Naive B cell (primary cell): ENCODE measurements around the gene IL17RA. TPM values are rescaled to one million over a fixed set of nuclear protein-coding genes. Genes with fewer than 3 reads are reported as not detected.

ENCODE experiments used
- ATAC-seq, 2 donors: fragments of 150-1000 bp; cut with Tn5 transposase; 2 replicates each; pipeline ENCODE4 v1.10.0; 2021; ENCODE audit warnings: low read depth in 2 of 2, mild to moderate bottlenecking in 2 of 2, moderate library complexity in 2 of 2
- DNase-seq: peaks from one replicate; pipeline ENCODE4 v3.0.0; 2022
- H3K27ac Mint-ChIP-seq, 6 donors: one replicate each; pipeline ENCODE4 v1.8.0; 2020 to 2022; ENCODE audit warnings: mild to moderate bottlenecking in 6 of 6, mixed read lengths in 6 of 6, moderate library complexity in 5 of 6, inconsistent platforms in 2 of 6
- H3K27me3 Mint-ChIP-seq, 3 donors: one replicate each; pipeline ENCODE4 v1.8.0; 2021 to 2022; ENCODE audit warnings: mixed read lengths in 3 of 3, mild to moderate bottlenecking in 1 of 3
- H3K36me3 Mint-ChIP-seq, 2 donors: one replicate each; pipeline ENCODE4 v1.8.0; 2020 to 2022; ENCODE audit warnings: mixed read lengths in 2 of 2, inconsistent platforms in 1 of 2, mild to moderate bottlenecking in 1 of 2
- H3K4me1 Mint-ChIP-seq, 3 donors: one replicate each; pipeline ENCODE4 v1.8.0; 2020 to 2022; ENCODE audit warnings: mixed read lengths in 3 of 3, inconsistent platforms in 1 of 3, mild to moderate bottlenecking in 1 of 3, moderate library complexity in 1 of 3
- H3K4me3 Mint-ChIP-seq, 8 donors: one replicate each; pipeline ENCODE4 v1.8.0; 2020 to 2022; ENCODE audit warnings: mild to moderate bottlenecking in 8 of 8, mixed read lengths in 8 of 8, moderate library complexity in 8 of 8, inconsistent platforms in 2 of 8
- H3K9me3 Mint-ChIP-seq, 7 donors: one replicate each; pipeline ENCODE4 v1.8.0; 2020 to 2022; ENCODE audit warnings: mixed read lengths in 7 of 7, mild to moderate bottlenecking in 5 of 7, inconsistent platforms in 2 of 7, moderate library complexity in 1 of 7
- polyA plus RNA-seq, 6 donors: library from polyadenylated mRNA; unstranded; fragments of 300-500 nt; fragmentation: Illumina TruSeq; gene quantifications; one replicate each; pipeline ENCODE4 v1.2.3, GENCODE V29; 2021; ENCODE audit warnings: low read depth in 6 of 6

Gene IL17RA
- polyA plus RNA-seq, 6 donors from 2014 or later: 6.4 to 14.7 (median 9.2) TPM

- Mint-ChIP-seq H3K27me3 (peaks cover 29 to 59% (median 36%) of the 10 kb centered on the region in 3 donors), H3K4me3 (peak within 1 kb of the TSS; percentile 37 to 87 (median 65)), H3K36me3 (peaks cover 0 to 4% of the 10 kb centered on the region in 2 donors), H3K27ac (peak within 1 kb of the TSS in 1 of 6 donors; percentile 53), H3K4me1 (peaks cover 24 to 34% (median 25%) of the 10 kb centered on the region in 3 donors), H3K9me3 (no peaks in the 10 kb centered on the region)
- DNase-seq (no peak), ATAC-seq (peak in 1 of 2 donors; percentile 12)
Observed at GRCh38 chr22:17121233-17122195, 36.7 kb downstream of the IL17RA start, which contains the start of gene TMEM121B. TSS of gene TMEM121B (minus strand) at chr22:17121360. CDS start at chr22:17121127, 233 bp downstream.

DNA sequence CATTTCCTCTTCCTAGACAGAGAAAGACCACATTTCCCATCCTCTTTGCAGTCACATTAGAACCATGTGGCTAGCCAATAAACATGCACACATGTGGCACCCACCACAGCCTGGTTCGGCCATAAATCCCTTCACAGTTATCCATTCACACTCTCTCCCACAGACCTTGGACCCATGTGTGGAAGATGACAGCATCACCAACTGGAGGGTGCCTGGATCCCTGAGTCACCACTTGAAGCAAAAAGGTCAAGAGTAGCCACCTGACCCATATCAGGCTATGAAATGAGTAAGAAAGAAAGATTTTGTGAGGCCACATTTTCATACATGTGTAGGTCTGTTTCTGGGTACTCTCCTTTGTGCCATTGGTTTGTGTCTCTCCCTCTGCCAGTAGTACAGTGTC is 45.4 kb downstream of the IL17RA start:
- H3K36me3 Mint-ChIP-seq: peaks cover 0 to 4% of the 10 kb centered on the region in 2 donors
- H3K4me3 Mint-ChIP-seq: no peak overlapping the region
- ATAC-seq (no peak), DNase-seq (no peak)
- no peak overlapping the region for H3K27ac Mint-ChIP-seq
- H3K4me1 Mint-ChIP-seq: peaks cover 0 to 3% (median 0%) of the 10 kb centered on the region in 3 donors
- H3K27me3 Mint-ChIP-seq: peaks cover 0 to 6% (median 0%) of the 10 kb centered on the region in 3 donors
- no peaks in the 10 kb centered on the region for H3K9me3 Mint-ChIP-seq

- no peaks in the 10 kb centered on the region for H3K9me3 Mint-ChIP-seq
- no peak for ATAC-seq
- H3K27ac Mint-ChIP-seq: no peak overlapping the region
- H3K4me3 Mint-ChIP-seq: no peak overlapping the region
- H3K4me1 Mint-ChIP-seq: peaks cover 0 to 3% (median 0%) of the 10 kb centered on the region in 3 donors
- peaks cover 0 to 4% of the 10 kb centered on the region in 2 donors for H3K36me3 Mint-ChIP-seq
- DNase-seq: no peak
- H3K27me3 Mint-ChIP-seq: peaks cover 0 to 6% (median 0%) of the 10 kb centered on the region in 3 donors
Observed at GRCh38 chr22:17131686-17132085, 46.9 kb downstream of the IL17RA start.

- no peak overlapping the region for H3K4me3 Mint-ChIP-seq
- ATAC-seq (no peak), DNase-seq (no peak)
- H3K9me3 Mint-ChIP-seq: no peaks in the 10 kb centered on the region
- peaks cover 0 to 6% (median 0%) of the 10 kb centered on the region in 3 donors for H3K27me3 Mint-ChIP-seq
- peaks cover 0 to 5% of the 10 kb centered on the region in 2 donors for H3K36me3 Mint-ChIP-seq
- peak overlapping the region in 1 of 6 donors; percentile 22 for H3K27ac Mint-ChIP-seq
- peaks cover 0 to 3% (median 0%) of the 10 kb centered on the region in 3 donors for H3K4me1 Mint-ChIP-seq
Observed at GRCh38 chr22:17132112-17132511, 47.3 kb downstream of the IL17RA start.

- Mint-ChIP-seq H3K36me3 (peaks cover 3 to 11% of the 10 kb centered on the region in 2 donors), H3K4me3 (no peak overlapping the region), H3K9me3 (no peaks in the 10 kb centered on the region), H3K4me1 (peaks cover 0 to 3% (median 0%) of the 10 kb centered on the region in 3 donors), H3K27ac (peak overlapping the region in 1 of 6 donors; percentile 56), H3K27me3 (peaks cover 0 to 6% (median 0%) of the 10 kb centered on the region in 3 donors)
- no peak for DNase-seq
- no peak for ATAC-seq
Observed at GRCh38 chr22:17133137-17133536, 48.3 kb downstream of the IL17RA start.

GRCh38 chr22:17135153-17135760 is 50.5 kb downstream of the IL17RA start:
- Mint-ChIP-seq H3K36me3 (peaks cover 7 to 9% of the 10 kb centered on the region in 2 donors), H3K9me3 (no peaks in the 10 kb centered on the region), H3K4me3 (no peak overlapping the region), H3K4me1 (peaks cover 0 to 3% (median 0%) of the 10 kb centered on the region in 3 donors), H3K27ac (peak overlapping the region in 1 of 6 donors; percentile 37), H3K27me3 (no peaks in the 10 kb centered on the region)
- ATAC-seq: no peak
- DNase-seq: no peak

- no peak for ATAC-seq
- no peak overlapping the region for H3K27ac Mint-ChIP-seq
- no peaks in the 10 kb centered on the region for H3K27me3 Mint-ChIP-seq
- peaks cover 0 to 3% (median 0%) of the 10 kb centered on the region in 3 donors for H3K4me1 Mint-ChIP-seq
- DNase-seq: no peak
- H3K9me3 Mint-ChIP-seq: no peaks in the 10 kb centered on the region
- no peak overlapping the region for H3K4me3 Mint-ChIP-seq
- peaks cover 7 to 9% of the 10 kb centered on the region in 2 donors for H3K36me3 Mint-ChIP-seq
Observed at GRCh38 chr22:17137170-17137569, 52.4 kb downstream of the IL17RA start.

DNA sequence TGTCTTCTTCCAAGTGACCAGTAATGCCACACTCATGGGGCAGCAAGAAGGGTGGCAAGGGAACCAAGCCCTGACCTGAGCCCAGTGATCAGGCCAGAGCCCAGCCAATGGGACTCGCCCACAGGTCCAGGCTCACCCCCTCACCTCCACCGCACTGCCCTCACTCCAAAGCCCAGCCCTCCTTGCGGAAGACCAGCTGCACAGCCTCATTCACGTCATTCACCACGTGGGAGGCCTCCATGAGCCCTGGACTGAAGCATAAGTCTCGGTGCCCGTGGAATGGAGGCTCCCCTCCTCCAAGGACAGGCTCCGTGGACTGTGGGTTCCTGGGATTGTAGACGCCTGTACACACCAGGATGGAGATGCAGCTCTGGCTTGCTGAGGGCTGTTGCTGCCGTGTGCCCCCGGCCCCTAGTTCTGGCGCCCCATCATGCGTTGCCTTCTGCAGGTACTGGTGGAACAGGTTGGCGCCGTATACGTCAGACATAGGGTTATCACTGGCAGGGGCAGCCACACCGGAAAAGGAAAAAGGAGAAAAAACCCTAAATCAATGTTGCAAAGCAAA is 53.1 kb downstream of the IL17RA start:
- Mint-ChIP-seq H3K27me3 (no peaks in the 10 kb centered on the region), H3K4me1 (peaks cover 0 to 3% (median 0%) of the 10 kb centered on the region in 3 donors), H3K9me3 (no peaks in the 10 kb centered on the region), H3K36me3 (peaks cover 8 to 11% of the 10 kb centered on the region in 2 donors), H3K4me3 (no peak overlapping the region), H3K27ac (no peak overlapping the region)
- ATAC-seq (no peak), DNase-seq (no peak)

GRCh38 chr22:17138513-17138912 is 53.7 kb downstream of the IL17RA start:
- Mint-ChIP-seq H3K4me1 (peaks cover 0 to 3% (median 0%) of the 10 kb centered on the region in 3 donors), H3K27ac (peak overlapping the region in 1 of 6 donors; percentile 41)

DNA sequence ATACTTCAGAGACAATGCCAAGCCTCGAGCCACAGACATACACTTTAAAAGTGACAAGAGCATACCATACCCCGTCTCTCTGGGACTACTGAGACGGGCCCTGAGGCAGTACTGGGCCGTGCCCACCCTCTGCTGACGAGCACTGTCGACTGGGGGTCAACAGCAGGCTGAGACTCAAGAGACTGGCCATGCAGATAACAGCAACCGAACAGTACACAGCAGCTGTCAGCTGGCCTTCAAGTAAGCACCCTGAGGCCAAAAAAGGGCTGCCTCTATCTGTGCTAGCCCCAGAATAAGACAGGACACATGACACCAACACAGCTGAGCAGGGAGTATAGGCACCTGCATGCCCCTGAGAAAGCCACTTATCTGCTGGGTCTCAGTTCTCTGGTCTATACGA is 55.2 kb downstream of the IL17RA start:
- no peak for ATAC-seq
- Mint-ChIP-seq H3K4me1 (peaks cover 0 to 6% (median 0%) of the 10 kb centered on the region in 3 donors), H3K9me3 (no peaks in the 10 kb centered on the region), H3K4me3 (no peak overlapping the region), H3K27me3 (no peaks in the 10 kb centered on the region), H3K36me3 (peaks cover 11 to 18% of the 10 kb centered on the region in 2 donors), H3K27ac (no peak overlapping the region)
- DNase-seq: no peak

More at GRCh38 chr22:17138513-17138912, 53.7 kb downstream of the IL17RA start:
- Mint-ChIP-seq H3K27me3 (no peaks in the 10 kb centered on the region), H3K4me3 (peak overlapping the region in 1 of 8 donors; percentile 56), H3K9me3 (no peaks in the 10 kb centered on the region), H3K36me3 (peaks cover 11 to 17% of the 10 kb centered on the region in 2 donors)
- ATAC-seq: no peak
- DNase-seq: no peak

- Mint-ChIP-seq H3K27me3 (no peaks in the 10 kb centered on the region), H3K27ac (no peak overlapping the region), H3K4me1 (peaks cover 0 to 7% (median 0%) of the 10 kb centered on the region in 3 donors), H3K4me3 (no peak overlapping the region), H3K36me3 (peaks cover 11 to 18% of the 10 kb centered on the region in 2 donors), H3K9me3 (no peaks in the 10 kb centered on the region)
- DNase-seq: no peak
- no peak for ATAC-seq
Observed at GRCh38 chr22:17140826-17141766, 56.3 kb downstream of the IL17RA start.

DNA sequence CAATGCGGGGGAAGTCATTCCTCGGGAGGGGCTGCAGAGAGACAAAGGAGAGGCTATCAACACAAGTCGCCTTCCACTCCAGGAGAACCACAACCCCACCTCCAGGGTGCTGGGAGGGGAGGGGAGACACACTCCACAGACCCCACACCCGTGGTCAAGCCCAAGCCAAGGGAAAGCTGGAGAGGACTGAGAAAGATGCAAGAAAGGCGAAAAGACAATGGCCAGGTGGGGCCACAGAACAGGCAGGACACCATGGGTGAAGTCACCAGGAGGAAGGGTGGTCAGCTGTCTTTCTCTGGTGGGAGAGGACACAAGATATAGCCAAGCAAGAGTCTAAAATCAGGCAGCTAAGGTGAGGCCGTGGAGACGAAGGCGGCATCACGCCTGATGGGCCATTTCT is 58.3 kb downstream of the IL17RA start:
- Mint-ChIP-seq H3K9me3 (no peaks in the 10 kb centered on the region), H3K27me3 (no peaks in the 10 kb centered on the region), H3K4me3 (no peak overlapping the region), H3K27ac (no peak overlapping the region), H3K36me3 (peaks cover 9 to 22% of the 10 kb centered on the region in 2 donors), H3K4me1 (peaks cover 0 to 13% (median 0%) of the 10 kb centered on the region in 3 donors)
- DNase-seq (no peak), ATAC-seq (no peak)
